Frontal cortex (tissue), 4 donors: Measurements from ENCODE around the gene EGFR. TPM values are rescaled to one million over a fixed set of nuclear protein-coding genes. Genes with fewer than 3 reads are reported as not detected.
"Not testable (repeated sequence)": the region's sequence is repeated elsewhere in the genome, so short reads cannot be mapped to it uniquely, and the experiment has no call there.

Experiments
- DNase-seq, 2 donors: peaks; one replicate each; pipeline ENCODE4 v3.0.0; 2012; ENCODE audit warnings: low spot score in 2 of 2
- FAIRE-seq: peaks from 2 replicates; lab custom pipeline; 2012; peaks lifted over from hg19 to GRCh38; lab: Jason Lieb, UNC
- total RNA-seq: library from RNA; depleted of rRNA; stranded (reverse); fragments of >200 nt; gene quantifications from one replicate; pipeline ENCODE4 v1.2.3, GENCODE V29; 2014
- donor health status: control.
- donor health status: control.
- donor health status: control.

The EGFR gene
- total RNA-seq, 1 donor from 2014 or later = 5.3 TPM

- DNase-seq = no peak
- FAIRE-seq = no peak
Measured at GRCh38 chr7:55155351-55156117, 136.7 kb downstream of the EGFR start.

- FAIRE-seq (no peak), DNase-seq (no peak)
Measured at GRCh38 chr7:55156919-55157763, 138.3 kb downstream of the EGFR start.

DNA sequence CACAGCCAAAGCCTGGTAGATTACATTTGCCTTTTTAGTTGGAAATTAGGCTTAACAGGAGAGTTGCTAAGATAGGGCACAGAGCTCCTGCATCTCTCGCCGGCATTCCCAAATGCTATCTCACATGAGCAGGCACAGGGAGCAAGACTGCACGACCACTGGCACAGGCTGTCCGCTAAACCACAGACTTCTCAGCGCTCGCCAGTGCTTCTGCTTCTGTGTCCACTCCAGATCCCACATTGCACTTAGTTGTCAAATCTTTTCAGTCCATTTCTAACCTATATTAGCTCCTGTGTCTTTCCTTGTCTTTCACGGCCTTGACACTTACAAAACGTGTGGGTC lies 138.9 kb downstream of the EGFR start:
- DNase-seq (no peak), FAIRE-seq (no peak)

DNA sequence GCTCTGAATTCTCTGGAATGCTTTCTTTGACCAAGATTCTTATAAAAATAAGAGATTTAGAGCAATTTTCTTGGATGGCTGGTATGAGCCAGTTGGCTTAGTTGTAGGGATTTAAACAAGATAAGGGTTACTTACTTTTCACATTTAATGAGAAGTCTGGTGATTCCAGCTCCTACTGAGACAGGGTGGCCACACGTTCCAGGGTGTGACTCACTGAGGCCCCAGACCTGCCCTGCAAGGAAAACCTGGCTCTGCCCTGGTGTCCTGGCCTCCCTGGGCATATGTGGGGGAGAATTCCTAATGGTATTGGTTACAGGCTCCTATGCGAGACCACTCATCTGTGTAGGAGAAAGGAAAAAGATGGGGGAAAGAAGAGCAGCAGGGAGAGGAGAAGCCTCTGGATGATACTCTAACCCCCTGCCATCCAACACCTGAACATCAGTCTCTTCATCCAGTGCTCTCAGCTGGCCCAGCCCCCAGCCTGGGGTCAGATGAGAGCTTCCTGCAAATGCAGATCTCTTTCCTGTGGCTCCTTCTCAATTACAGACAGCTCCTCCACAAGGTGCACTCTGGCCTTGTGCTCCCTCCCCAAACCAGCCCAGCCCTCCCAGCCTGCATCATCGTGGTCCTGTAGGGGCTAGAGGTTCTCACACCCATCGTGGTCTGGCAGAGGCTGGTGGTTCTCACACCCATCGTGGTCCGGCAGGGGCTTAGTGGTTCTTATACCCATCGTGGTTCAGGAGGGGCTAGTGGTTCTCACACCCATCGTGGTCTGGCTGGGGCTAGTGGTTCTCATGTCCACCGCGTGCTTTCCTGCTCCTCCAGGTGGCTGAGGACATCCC lies 139.9 kb downstream of the EGFR start:
- DNase-seq = no peak
- FAIRE-seq = no peak

DNA sequence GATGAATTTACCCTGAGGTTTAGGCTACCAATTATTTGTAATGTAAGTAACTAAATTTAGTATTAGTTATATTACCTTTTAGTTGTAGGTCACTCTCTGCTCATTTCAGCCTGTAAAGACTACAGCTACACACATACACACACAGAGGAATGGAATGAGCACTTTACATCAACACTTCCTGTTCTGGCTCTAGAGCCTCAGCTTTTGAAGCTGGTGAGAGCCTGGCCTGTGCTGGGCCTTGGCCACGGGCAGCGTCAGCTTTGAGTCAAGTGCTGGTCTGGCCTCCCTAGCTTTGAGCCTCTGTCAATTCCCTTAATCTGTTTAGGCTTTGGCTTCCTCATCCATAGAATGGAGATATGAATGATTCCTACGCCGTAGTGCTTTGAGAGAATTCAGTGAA lies 141.7 kb downstream of the EGFR start:
- DNase-seq (no peak), FAIRE-seq (no peak)

GRCh38 chr7:55161154-55161687 lies 142.4 kb downstream of the EGFR start:
- FAIRE-seq (no peak), DNase-seq (no peak)

DNA sequence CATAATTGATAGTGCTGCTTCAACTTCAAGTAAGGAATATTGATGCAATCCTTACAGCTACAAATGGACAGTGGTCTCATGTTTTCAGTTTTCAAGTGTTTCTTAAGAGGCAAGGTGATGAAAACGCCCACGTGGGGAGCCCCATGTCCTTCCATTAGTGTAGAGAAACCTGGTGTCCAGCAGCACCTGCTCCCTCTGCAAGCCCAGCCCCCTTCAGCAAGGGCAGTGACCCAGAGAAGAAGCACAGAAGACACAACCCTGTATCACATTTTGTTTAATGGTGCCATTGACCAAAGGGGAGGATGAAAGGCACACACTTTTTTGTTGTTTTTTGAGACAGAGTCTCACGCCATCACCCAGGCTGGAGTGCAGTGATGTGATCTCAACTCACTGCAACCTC lies 143.7 kb downstream of the EGFR start:
- no peak for FAIRE-seq
- DNase-seq = no peak

- FAIRE-seq = no peak
Measured at GRCh38 chr7:55163733-55164132, 144.9 kb downstream of the EGFR start.

DNA sequence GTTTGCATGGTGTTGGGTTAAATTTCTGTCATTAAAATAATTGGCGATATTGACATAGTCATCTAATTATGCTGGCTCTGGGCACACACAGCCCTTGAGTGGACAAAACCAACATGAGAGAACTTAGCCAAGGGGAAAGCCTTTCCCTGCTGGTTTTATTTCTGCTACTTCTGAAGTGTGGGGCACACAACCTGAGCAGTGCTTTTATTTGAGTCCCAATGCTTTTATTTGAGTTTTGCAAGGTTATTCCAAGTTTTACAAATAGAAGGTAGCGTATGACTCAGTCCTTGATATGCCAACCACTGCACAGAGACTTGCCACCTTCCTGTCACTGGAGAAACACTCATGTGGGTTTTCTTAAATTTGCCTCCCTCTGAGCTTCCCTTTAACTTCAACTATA lies 145.7 kb downstream of the EGFR start:
- no peak for FAIRE-seq
- DNase-seq = no peak

More at GRCh38 chr7:55163733-55164132, 144.9 kb downstream of the EGFR start:
- DNase-seq = no peak

DNA sequence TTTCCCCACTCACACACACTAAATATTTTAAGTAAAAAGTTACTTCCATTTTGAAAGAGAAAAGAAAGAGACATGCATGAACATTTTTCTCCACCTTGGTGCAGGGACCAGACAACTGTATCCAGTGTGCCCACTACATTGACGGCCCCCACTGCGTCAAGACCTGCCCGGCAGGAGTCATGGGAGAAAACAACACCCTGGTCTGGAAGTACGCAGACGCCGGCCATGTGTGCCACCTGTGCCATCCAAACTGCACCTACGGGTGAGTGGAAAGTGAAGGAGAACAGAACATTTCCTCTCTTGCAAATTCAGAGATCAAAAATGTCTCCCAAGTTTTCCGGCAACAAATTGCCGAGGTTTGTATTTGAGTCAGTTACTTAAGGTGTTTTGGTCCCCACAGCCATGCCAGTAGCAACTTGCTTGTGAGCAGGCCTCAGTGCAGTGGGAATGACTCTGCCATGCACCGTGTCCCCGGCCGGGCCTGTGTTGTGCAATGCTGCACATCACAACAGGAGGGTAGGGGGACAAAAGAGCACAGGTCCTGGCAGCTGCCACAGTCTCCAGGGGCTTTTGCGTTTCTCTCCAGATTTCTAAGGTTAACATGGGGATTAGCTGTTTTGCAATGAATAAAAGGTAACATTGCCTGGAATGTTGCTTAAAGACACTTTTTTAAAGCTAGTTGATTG lies 146.5 kb downstream of the EGFR start:
- no peak for DNase-seq
- FAIRE-seq = no peak

- DNase-seq, FAIRE-seq: not testable (repeated sequence)
Measured at GRCh38 chr7:55167296-55167695, 148.5 kb downstream of the EGFR start.

- FAIRE-seq (no peak), DNase-seq (no peak)
Measured at GRCh38 chr7:55170335-55171069, 151.7 kb downstream of the EGFR start.

DNA sequence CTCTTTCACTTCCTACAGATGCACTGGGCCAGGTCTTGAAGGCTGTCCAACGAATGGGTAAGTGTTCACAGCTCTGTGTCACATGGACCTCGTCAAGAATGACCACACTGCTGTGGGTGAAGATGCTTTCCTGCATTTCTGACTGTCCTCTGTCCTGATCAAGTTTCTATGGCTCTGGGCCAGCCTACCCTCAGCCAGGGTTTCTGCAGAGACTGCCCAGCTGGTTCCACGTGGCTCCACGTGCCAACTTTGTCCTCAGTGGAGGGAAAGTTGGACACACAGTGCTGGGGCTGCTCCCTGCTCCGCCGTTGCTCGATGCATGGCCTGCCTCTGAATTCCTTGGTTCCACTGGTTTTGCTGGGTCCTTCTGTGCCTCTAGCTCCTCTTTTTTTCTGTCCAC lies 152.3 kb downstream of the EGFR start:
- DNase-seq (no peak), FAIRE-seq (no peak)

DNA sequence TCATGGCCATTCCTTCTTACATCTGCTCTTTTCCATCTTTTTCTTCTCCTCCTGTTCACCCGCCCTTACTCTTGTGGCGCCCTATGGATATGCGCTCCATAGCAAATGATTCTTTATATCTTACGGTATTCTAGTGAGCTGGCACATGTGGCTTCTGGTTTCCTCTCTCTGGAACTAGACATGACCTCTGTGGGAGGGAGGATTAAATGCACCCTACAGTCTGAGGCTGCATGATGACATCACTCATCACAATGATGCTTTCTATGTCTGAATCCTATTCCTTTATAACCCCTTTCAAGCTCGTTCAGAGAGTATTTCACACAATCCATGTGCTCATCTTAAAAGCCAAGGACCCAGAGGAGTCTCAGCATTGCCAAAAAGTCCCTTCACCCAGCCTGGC lies 153.3 kb downstream of the EGFR start:
- no peak for FAIRE-seq
- DNase-seq = no peak

DNA sequence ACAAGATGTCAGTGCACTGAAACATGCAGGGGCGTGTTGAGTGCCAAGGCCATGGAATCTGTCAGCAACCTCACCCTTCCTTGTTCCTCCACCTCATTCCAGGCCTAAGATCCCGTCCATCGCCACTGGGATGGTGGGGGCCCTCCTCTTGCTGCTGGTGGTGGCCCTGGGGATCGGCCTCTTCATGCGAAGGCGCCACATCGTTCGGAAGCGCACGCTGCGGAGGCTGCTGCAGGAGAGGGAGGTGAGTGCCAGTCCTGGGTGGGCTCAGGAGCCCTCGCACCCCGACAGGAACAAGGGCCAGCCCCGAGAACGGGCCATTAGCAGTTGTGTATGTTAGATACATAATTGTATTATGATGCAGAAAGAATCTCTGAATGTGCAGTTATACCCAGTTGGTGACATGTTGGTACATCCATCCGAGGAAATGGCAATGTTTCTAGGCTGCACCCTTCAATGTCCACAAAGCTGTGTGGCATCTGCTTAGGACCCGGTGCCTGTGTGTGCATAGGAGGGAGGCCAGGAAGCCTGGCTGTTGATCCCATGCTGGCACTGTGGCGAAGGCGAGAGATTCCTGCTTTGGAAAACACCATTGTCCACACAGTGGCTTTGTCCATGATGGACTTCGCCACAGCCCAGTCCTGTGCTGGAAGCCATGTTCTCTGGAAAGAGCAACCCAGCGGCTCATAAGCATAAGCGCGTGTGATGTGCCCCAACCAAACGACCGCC lies 154.2 kb downstream of the EGFR start:
- DNase-seq (no peak), FAIRE-seq (no peak)

DNA sequence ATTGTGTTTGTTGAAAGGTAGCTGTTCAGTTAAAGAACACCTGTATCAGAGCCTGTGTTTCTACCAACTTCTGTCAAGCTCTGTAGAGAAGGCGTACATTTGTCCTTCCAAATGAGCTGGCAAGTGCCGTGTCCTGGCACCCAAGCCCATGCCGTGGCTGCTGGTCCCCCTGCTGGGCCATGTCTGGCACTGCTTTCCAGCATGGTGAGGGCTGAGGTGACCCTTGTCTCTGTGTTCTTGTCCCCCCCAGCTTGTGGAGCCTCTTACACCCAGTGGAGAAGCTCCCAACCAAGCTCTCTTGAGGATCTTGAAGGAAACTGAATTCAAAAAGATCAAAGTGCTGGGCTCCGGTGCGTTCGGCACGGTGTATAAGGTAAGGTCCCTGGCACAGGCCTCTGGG lies 154.9 kb downstream of the EGFR start:
- FAIRE-seq (no peak), DNase-seq (no peak)

GRCh38 chr7:55174456-55174855 lies 155.6 kb downstream of the EGFR start:
- DNase-seq (no peak), FAIRE-seq (no peak)

- no peak for DNase-seq
Measured at GRCh38 chr7:55174856-55175255, 156.0 kb downstream of the EGFR start.

More at GRCh38 chr7:55174856-55175255, 156.0 kb downstream of the EGFR start:
- FAIRE-seq = no peak
